GM12878 (cell line): ENCODE data around the gene AP1B1. TPM values are rescaled to one million over a fixed set of nuclear protein-coding genes. Genes with fewer than 3 reads are reported as not detected.

ENCODE experiments used
- ATAC-seq: fragments of 200-7000 bp; cut with Tn5 transposase; 3 replicates; pipeline ENCODE4 v1.9.1; 2020; ENCODE audit warnings: mild to moderate bottlenecking, moderate library complexity
- BruUV-seq: library from RNA; stranded (reverse); fragments of 400-500 nt; replicated peaks from 2 replicates; lab custom pipeline; 2021; lab: Mats Ljungman, UMichigan
- CTCF ChIA-PET: fragments of 300-600 bp; sonication (Branson Sonifier 250); formaldehyde crosslinking; extraction: SDS; loops from one replicate; lab custom pipeline; 2021; ENCODE audit warnings: inconsistent platforms; lab: Yijun Ruan, JAX
- POLR2A ChIA-PET: fragments of 350-600 bp; formaldehyde crosslinking; extraction: SDS; loops from one replicate; lab custom pipeline; 2021; ENCODE audit warnings: inconsistent platforms; lab: Charles Lee
- RAD21 ChIA-PET: fragments of 300-600 bp; sonication (Branson Sonifier 250); formaldehyde crosslinking; loops from one replicate; lab custom pipeline; 2023; ENCODE audit warnings: antibody characterized with exemption; ENCODE audit not compliant: unreplicated experiment; lab: Charles Lee
- SMC1A ChIA-PET: fragments of 300-600 bp; sonication (Branson Sonifier 250); formaldehyde crosslinking; loops from one replicate; lab custom pipeline; 2023; ENCODE audit not compliant: unreplicated experiment, uncharacterized antibody; lab: Charles Lee
- DNase-seq: peaks from one replicate; pipeline ENCODE4 v3.0.0-alpha.2; 2011; ENCODE audit warnings: low read depth, low spot score
- FAIRE-seq: peaks from 3 replicates; lab custom pipeline; 2011; peaks lifted over from hg19 to GRCh38; lab: Jason Lieb, UNC
- H2AFZ ChIP-seq: 2 replicates; pipeline ENCODE4 v1.6.0; 2011; ENCODE audit warnings: low read depth, low read length, control low read depth; ENCODE audit not compliant: control insufficient read depth
- H3K27ac ChIP-seq: 2 replicates; pipeline ENCODE4 v1.5.1; 2011; ENCODE audit warnings: control low read depth; ENCODE audit not compliant: control insufficient read depth, insufficient read depth
- H3K27me3 ChIP-seq, 2 experiments: replicated peaks in 1 of 2; 2 replicates each; pipeline versions ENCODE4 v1.6.0 to v1.6.1; 2011; ENCODE audit warnings: low read length in 1 of 2; ENCODE audit not compliant: control insufficient read depth in 2 of 2, insufficient read depth in 2 of 2
- H3K36me3 ChIP-seq, 2 experiments: 2 replicates each; pipeline ENCODE4 v1.5.1; 2011; ENCODE audit warnings: low read length in 1 of 2; ENCODE audit not compliant: control insufficient read depth in 2 of 2, insufficient read depth in 2 of 2
- H3K4me1 ChIP-seq: 2 replicates; pipeline ENCODE4 v1.6.1; 2011; ENCODE audit warnings: mild to moderate bottlenecking, low read length, moderate library complexity, mixed read lengths; ENCODE audit not compliant: control insufficient read depth, insufficient read depth
- H3K4me2 ChIP-seq: 2 replicates; pipeline ENCODE4 v1.6.0; 2011; ENCODE audit warnings: control low read depth; ENCODE audit not compliant: control insufficient read depth, insufficient read depth
- H3K4me3 ChIP-seq: fragments of 200-600 bp; sonication (generic); 2 replicates; pipeline ENCODE4 v1.5.1; 2016
- H3K79me2 ChIP-seq: 2 replicates; pipeline ENCODE4 v1.6.0; 2011; ENCODE audit warnings: low read length; ENCODE audit not compliant: control insufficient read depth, insufficient read depth
- H3K9ac ChIP-seq: 2 replicates; pipeline ENCODE4 v1.8.0; 2011; ENCODE audit warnings: low read length, control low read depth, mixed read lengths; ENCODE audit not compliant: control insufficient read depth, insufficient read depth
- H3K9me3 ChIP-seq: replicated peaks from 3 replicates; pipeline ENCODE4 v1.5.1; 2011; ENCODE audit warnings: mild to moderate bottlenecking, low read length; ENCODE audit not compliant: control insufficient read depth, insufficient read depth
- H4K20me1 ChIP-seq: 2 replicates; pipeline ENCODE4 v1.6.0; 2011; ENCODE audit not compliant: control insufficient read depth, insufficient read depth
- ASH2L ChIP-seq: fragments of 300-600, 200-600 bp; sonication (generic); IDR thresholded peaks from 2 replicates; pipeline ENCODE4 v1.6.1; 2017; ENCODE audit warnings: low read depth, mild to moderate bottlenecking, borderline replicate concordance
- ATF7 ChIP-seq: fragments of 450-650 bp; IDR thresholded peaks from 2 replicates; pipeline ENCODE4 v1.6.1; 2016; ENCODE audit warnings: low read depth, mild to moderate bottlenecking
- BACH1 ChIP-seq: fragments of 450-650 bp; IDR thresholded peaks from 2 replicates; pipeline ENCODE4 v1.6.1; 2017; ENCODE audit warnings: mild to moderate bottlenecking, borderline replicate concordance
- CBX3 ChIP-seq: fragments of 200-600 bp; sonication (generic); IDR thresholded peaks from 2 replicates; pipeline ENCODE4 v1.6.1; 2016; ENCODE audit warnings: low read depth, borderline replicate concordance
- FOS ChIP-seq: IDR thresholded peaks from 3 replicates; pipeline ENCODE4 v1.6.1; 2011; ENCODE audit warnings: borderline replicate concordance; ENCODE audit not compliant: insufficient read length; ENCODE audit errors: extremely low read depth
- GABPA ChIP-seq: IDR thresholded peaks from 2 replicates; pipeline ENCODE4 v1.6.1; 2014; ENCODE audit warnings: antibody characterized with exemption, low read depth, mild to moderate bottlenecking, inconsistent platforms
- HCFC1 ChIP-seq: fragments of 150-350 bp; IDR thresholded peaks from 2 replicates; pipeline ENCODE4 v1.6.1; 2014; ENCODE audit warnings: low read length
- NFYA ChIP-seq: IDR thresholded peaks from 2 replicates; pipeline ENCODE4 v1.6.1; 2011; ENCODE audit warnings: low read depth, mild to moderate bottlenecking, low read length, improper control_type of control experiment, borderline replicate concordance
- PAX8 ChIP-seq: fragments of 450-650 bp; IDR thresholded peaks from 2 replicates; pipeline ENCODE4 v1.6.1; 2017; ENCODE audit warnings: mild to moderate bottlenecking, moderate library complexity
- RB1 ChIP-seq: fragments of 450-650 bp; formaldehyde crosslinking; IDR thresholded peaks from 2 replicates; pipeline ENCODE4 v1.6.1; 2017; ENCODE audit warnings: mild to moderate bottlenecking, borderline replicate concordance
- TAF1 ChIP-seq: IDR thresholded peaks from 2 replicates; pipeline ENCODE4 v1.6.1; 2011; ENCODE audit warnings: mild to moderate bottlenecking, low read depth, low read length, borderline replicate concordance
- USF2 ChIP-seq: IDR thresholded peaks from 2 replicates; pipeline ENCODE4 v1.6.1; 2011; ENCODE audit warnings: low read depth, low read length, improper control_type of control experiment, borderline replicate concordance
- WRNIP1 ChIP-seq: IDR thresholded peaks from 2 replicates; pipeline ENCODE4 v1.6.1; 2011; ENCODE audit warnings: low read depth, low read length, improper control_type of control experiment, borderline replicate concordance
- WGBS: methylation state at CpG from one replicate; pipeline ENCODE4 v1.1.6; 2016; ENCODE audit warnings: low lambda C conversion rate; ENCODE audit not compliant: insufficient replicate concordance, insufficient coverage; ENCODE audit errors: missing lambda C conversion rate; 5-methylcytosine and 5-hydroxymethylcytosine counted together
- in situ Hi-C: fragments of 300-500 bp; cut with MboI; formaldehyde crosslinking; loops from 9 replicates; pipeline ENCODE4 v1.14.3; 2018; ENCODE audit warnings: mixed read lengths
- intact Hi-C: fragments of 100-400 bp; cut with micrococcal nuclease; formaldehyde crosslinking; loops from one replicate; pipeline ENCODE4 v1.14.2; 2022; ENCODE audit not compliant: unreplicated experiment
- polyA plus RNA-seq, 11 experiments: library from polyadenylated mRNA; depleted of rRNA in 4 of 11; unstranded in 6 of 11; stranded (reverse) in 5 of 11; fragments of >200 nt; fragmentation: Nextera tagmentation in 4 of 11; fragmentation: Illumina TruSeq in 1 of 11; extraction: Ambion mirVana in 4 of 11; extraction: Trizol in 1 of 11; gene quantifications; 1 replicate in 1 of 11; 2 replicates in 10 of 11; pipeline versions ENCODE4 v1.2.1 to v1.2.3, GENCODE V29; 2011 to 2016; ENCODE audit warnings: inconsistent platforms in 2 of 11, missing spikeins in 2 of 11, low read depth in 1 of 11
- total RNA-seq, 4 experiments: library from RNA; depleted of rRNA in 3 of 4; stranded (reverse); fragments of >200 nt in 3 of 4; fragmentation: Illumina TruSeq in 1 of 4; extraction: Trizol in 1 of 4; gene quantifications; 2 replicates each; pipeline versions ENCODE4 v1.2.1 to v1.2.3, GENCODE V29; 2013 to 2021
- TF ChIP-seq, protein P1 (sequence below): fragments of 450-650 bp; IDR thresholded peaks from 2 replicates; pipeline ENCODE4 v1.6.1; 2016; ENCODE audit warnings: mild to moderate bottlenecking

The AP1B1 gene
- total and polyA plus RNA-seq, 10 of the 15 experiments (the other 5 are each of a cell fraction or from before 2014, with no cell fraction given) = 2.1 to 98.6 (median 57.8) TPM

GRCh38 chr22:29312218-29313125, 75.9 kb downstream of the AP1B1 start:
- CTCF ChIA-PET = interaction anchor here (0.7 kb wide), 1 partner anchor 31 kb away, joined by 4 read pairs; no protein-coding TSS in a partner anchor
- DNase-seq = no peak
- no TSS peak for BruUV-seq
- Histone ChIP-seq H3K79me2 (no peaks in the 10 kb centered on the region), H3K27ac (no peak overlapping the region), H3K4me3 (no peak overlapping the region), H4K20me1 (no peaks in the 10 kb centered on the region), H3K36me3 (no peaks in the 10 kb centered on the region), H2AFZ (no peak overlapping the region), H3K9me3 (no peaks in the 10 kb centered on the region), H3K4me1 (no peaks in the 10 kb centered on the region), H3K9ac (no peak overlapping the region), H3K4me2 (no peak overlapping the region), H3K27me3 (peaks cover 7 to 9% of the 10 kb centered on the region in 2 experiments; a peak in 3 of 4 replicates)
- in situ Hi-C loops = no loop called here
- no peak for TF ChIP-seq NFYA
- ATAC-seq = no peak
- 73% methylated on average over 18 of the region's 25 CpGs for WGBS
- RAD21 ChIA-PET = interaction anchor here (1.0 kb wide), 1 partner anchor 240 kb away, joined by 4 read pairs; the partner anchor contains the start of gene KREMEN1
- intact Hi-C loops = no loop called here
- POLR2A ChIA-PET = no interaction called here
- FAIRE-seq = no peak
- SMC1A ChIA-PET = no interaction called here

DNA sequence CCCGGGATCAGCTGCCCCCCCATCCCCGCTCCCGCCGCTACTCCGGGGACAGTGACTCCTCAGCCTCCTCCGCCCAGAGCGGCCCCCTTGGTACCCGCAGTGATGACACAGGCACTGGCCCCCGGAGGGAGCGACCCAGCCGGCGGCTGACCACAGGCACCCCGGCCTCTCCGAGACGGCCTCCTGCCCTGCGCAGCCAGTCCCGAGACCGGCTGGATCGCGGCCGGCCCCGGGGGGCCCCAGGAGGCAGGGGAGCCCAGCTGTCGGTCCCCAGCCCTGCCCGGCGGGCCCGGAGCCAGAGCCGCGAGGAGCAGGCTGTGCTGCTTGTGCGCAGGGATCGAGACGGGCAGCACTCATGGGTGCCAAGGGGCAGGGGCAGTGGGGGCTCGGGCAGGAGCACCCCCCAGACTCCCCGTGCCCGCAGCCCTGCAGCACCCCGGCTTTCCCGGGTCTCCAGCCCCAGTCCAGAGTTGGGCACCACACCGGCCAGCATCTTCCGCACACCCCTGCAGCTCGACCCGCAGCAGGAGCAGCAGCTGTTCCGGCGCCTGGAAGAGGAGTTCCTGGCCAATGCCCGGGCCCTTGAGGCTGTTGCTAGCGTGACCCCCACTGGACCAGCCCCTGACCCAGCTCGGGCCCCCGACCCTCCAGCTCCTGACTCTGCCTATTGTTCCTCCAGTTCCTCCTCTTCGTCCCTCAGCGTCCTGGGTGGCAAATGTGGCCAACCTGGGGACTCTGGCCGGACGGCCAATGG, 76.7 kb downstream of the AP1B1 start:
- H3K36me3 ChIP-seq = no peaks in the 10 kb centered on the region
- in situ Hi-C loops = no loop called here
- H4K20me1 ChIP-seq = no peaks in the 10 kb centered on the region
- RAD21 ChIA-PET = no interaction called here
- H3K27me3 ChIP-seq = peaks cover 7 to 8% of the 10 kb centered on the region in 2 experiments; a peak in 3 of 4 replicates
- CTCF ChIA-PET = no interaction called here
- no peak for ATAC-seq
- H3K4me2 ChIP-seq = no peak overlapping the region
- H3K4me3 ChIP-seq = no peak overlapping the region
- POLR2A ChIA-PET = interaction anchor here (0.9 kb wide), 1 partner anchor 12 kb away, joined by 3 read pairs; no protein-coding TSS in a partner anchor
- no peaks in the 10 kb centered on the region for H3K4me1 ChIP-seq
- FAIRE-seq = no peak
- no peak overlapping the region for H3K9ac ChIP-seq
- WGBS = 55% methylated on average over 48 of the region's 50 CpGs
- SMC1A ChIA-PET = no interaction called here
- no peak for TF ChIP-seq HCFC1
- no peak for TF ChIP-seq ASH2L
- TF ChIP-seq, protein P1, sequence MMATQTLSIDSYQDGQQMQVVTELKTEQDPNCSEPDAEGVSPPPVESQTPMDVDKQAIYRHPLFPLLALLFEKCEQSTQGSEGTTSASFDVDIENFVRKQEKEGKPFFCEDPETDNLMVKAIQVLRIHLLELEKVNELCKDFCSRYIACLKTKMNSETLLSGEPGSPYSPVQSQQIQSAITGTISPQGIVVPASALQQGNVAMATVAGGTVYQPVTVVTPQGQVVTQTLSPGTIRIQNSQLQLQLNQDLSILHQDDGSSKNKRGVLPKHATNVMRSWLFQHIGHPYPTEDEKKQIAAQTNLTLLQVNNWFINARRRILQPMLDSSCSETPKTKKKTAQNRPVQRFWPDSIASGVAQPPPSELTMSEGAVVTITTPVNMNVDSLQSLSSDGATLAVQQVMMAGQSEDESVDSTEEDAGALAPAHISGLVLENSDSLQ = no peak
- no peak for TF ChIP-seq PAX8
- no peak for TF ChIP-seq USF2
- no peak for TF ChIP-seq ATF7
- no peak for TF ChIP-seq CBX3
- no peak for TF ChIP-seq RB1
- no peak for TF ChIP-seq FOS
- no peak for TF ChIP-seq TAF1
- TF ChIP-seq BACH1 = no peak
- TF ChIP-seq WRNIP1 = no peak
- no peak for TF ChIP-seq GABPA
- H3K79me2 ChIP-seq = no peaks in the 10 kb centered on the region
- no peaks in the 10 kb centered on the region for H3K9me3 ChIP-seq
- BruUV-seq = no TSS peak
- H2AFZ ChIP-seq = no peak overlapping the region
- DNase-seq = no peak
- no peak overlapping the region for H3K27ac ChIP-seq
- intact Hi-C loops = no loop called here
